Measurements from ENCODE around the gene PCSK4.

Gene PCSK4

DNA sequence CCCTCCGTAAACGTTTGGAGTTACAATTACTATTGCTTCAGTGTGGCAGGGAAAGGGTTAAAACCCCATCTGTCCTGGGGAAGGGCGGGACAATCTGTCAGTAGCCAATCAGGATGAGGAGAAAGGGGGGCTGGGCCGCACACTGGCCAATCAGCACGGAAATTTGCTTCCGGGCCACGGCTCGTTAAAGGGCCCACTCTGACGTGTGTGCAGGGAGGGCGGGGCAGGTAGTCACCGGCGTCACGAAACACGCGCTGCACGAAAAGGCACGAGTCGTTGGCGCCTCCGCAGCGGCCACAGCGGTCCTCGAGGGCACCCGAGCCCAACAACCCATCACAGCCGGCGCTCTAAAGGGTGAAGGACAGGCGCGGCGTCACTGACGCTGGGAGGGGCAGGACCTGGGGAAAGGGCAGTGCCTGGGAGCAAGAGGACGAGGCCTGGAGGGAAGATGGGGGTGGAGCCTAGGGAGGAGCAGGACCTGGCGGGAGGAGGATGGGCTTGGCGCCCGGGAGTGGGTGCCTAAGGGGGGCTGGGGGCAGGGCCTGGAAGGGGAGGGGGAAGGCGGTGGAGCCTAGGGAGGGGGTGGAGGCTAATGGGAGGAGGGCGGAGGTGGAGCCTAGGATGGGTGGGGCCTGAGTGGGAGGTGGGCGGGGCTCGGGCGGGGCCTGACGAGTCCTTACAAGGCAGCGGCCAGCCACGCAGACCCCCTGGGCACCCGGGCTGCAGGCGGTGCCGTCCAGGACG is 17.8 kb upstream of the PCSK4 start:
- DNase-seq (ENCODE audit: low read depth), result peak; percentile 97
- TF ChIP-seq, protein P1, sequence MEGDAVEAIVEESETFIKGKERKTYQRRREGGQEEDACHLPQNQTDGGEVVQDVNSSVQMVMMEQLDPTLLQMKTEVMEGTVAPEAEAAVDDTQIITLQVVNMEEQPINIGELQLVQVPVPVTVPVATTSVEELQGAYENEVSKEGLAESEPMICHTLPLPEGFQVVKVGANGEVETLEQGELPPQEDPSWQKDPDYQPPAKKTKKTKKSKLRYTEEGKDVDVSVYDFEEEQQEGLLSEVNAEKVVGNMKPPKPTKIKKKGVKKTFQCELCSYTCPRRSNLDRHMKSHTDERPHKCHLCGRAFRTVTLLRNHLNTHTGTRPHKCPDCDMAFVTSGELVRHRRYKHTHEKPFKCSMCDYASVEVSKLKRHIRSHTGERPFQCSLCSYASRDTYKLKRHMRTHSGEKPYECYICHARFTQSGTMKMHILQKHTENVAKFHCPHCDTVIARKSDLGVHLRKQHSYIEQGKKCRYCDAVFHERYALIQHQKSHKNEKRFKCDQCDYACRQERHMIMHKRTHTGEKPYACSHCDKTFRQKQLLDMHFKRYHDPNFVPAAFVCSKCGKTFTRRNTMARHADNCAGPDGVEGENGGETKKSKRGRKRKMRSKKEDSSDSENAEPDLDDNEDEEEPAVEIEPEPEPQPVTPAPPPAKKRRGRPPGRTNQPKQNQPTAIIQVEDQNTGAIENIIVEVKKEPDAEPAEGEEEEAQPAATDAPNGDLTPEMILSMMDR (IDR thresholded peaks at IDR 0.05; ENCODE audit: low read length, missing control alignments), result no peak
- peak overlapping the region; percentile 57 for H3K4me3 ChIP-seq (replicated peaks; ENCODE audit: low read depth, low read length)

DNA sequence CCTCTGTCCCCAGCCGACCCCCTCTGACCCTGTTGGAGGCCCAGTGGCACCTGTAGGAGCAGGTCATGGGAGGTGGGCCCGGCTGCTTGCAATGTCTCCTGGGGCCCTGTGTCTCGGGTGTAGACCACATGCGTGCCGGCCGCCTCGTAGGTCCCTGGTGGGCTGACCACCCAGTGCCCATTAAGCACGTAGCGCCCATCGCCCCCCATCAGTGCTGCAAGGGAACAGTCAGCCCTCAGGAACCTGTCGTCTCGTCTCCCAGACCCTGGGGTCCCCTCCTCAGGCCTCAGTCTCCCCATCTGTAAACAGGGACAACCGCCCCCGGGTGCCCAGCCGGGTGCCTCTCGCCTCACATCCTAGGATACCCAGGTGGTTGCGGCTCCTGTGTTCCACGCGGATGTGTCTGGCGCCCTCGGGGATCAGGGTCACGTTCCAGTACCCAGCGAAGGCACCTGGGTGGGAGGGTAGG is 17.1 kb upstream of the PCSK4 start:
- H3K4me3 ChIP-seq (replicated peaks; ENCODE audit: low read depth, low read length), result peak overlapping the region; percentile 31
- DNase-seq (ENCODE audit: low read depth), result no peak
- TF ChIP-seq, protein P1 (IDR thresholded peaks at IDR 0.05; ENCODE audit: low read length, missing control alignments), result no peak

- DNase-seq (ENCODE audit: low read depth), result no peak
- no peak overlapping the region for H3K4me3 ChIP-seq (replicated peaks; ENCODE audit: low read depth, low read length)
- TF ChIP-seq, protein P1 (IDR thresholded peaks at IDR 0.05; ENCODE audit: low read length, missing control alignments), result no peak
These were observed 16.1 kb upstream of the PCSK4 start for GRCh38 chr19:1505991-1506881.

DNA sequence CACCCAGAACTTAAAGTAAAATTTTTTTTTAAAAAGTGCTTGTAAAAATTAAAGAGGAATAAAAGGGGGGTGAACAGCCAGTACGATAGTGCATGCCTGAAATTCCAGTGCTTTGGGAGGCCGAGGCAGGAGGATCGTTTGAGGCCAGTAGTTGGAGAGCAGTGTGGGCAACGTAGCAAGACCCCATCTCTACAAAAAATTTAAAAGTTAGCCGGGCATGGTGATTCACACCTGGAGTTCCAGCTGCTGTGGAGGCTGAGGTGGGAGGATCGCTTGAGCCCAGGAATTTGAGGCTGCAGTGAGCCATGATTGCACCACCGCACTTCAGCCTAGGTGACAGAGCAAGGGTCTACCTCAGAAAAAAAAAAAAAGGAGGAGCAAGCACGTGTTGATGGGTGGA is 14.9 kb upstream of the PCSK4 start:
- H3K4me3 ChIP-seq (replicated peaks; ENCODE audit: low read depth, low read length), result no peak overlapping the region
- TF ChIP-seq, protein P1 (IDR thresholded peaks at IDR 0.05; ENCODE audit: low read length, missing control alignments), result no peak
- DNase-seq (ENCODE audit: low read depth), result no peak

DNA sequence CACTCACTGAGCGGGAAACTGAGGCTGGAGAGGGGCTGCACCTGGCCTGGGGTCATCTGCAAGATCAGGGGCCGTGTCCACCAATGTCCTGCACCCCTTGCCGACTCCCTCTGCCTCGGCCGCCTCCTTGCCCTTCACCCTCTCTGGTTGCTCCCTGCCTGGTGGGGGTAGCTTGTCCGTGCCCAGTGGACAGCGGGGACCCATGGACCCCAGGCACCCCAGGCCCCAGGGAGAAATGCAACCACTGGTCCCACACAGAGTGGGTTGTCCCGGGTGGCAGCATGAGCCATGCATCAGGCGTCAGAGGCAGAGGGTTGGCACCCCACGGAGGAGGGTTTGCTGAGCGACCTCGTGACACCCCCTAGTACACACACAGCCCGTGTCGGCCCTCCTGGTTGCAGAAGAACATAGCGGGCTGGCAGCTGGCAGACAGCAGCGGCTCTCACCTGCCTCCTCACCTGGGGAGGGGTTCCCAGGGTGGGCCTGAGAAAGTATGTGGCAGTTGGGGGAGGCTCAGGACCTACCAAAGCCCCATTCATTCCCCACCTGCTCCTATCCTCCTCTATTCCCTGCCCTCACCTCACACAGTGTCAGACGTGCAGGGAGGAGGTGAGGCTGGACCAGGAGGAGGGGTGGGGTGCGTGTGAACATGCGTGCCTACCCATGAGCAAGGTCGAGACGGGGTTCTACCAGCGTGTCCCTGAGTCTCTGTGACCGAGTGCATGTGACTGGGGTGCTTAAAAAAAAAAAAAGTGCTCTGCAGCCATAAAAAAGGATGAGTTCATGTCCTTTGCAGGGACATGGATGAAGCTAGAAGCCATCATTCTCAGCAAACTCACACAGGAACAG is 14.0 kb upstream of the PCSK4 start:
- TF ChIP-seq, protein P1 (IDR thresholded peaks at IDR 0.05; ENCODE audit: low read length, missing control alignments), result no peak
- no peak for DNase-seq (ENCODE audit: low read depth)
- no peak overlapping the region for H3K4me3 ChIP-seq (replicated peaks; ENCODE audit: low read depth, low read length)

GRCh38 chr19:1503089-1503924 is 13.2 kb upstream of the PCSK4 start:
- DNase-seq (ENCODE audit: low read depth), result peak; percentile 31
- TF ChIP-seq, protein P1 (IDR thresholded peaks at IDR 0.05; ENCODE audit: low read length, missing control alignments), result peak; percentile 56
- no peak overlapping the region for H3K4me3 ChIP-seq (replicated peaks; ENCODE audit: low read depth, low read length)

Data from fibroblast of pulmonary artery (primary cell).